ENCODE data around the gene CEMIP. TPM values are rescaled to one million over a fixed set of nuclear protein-coding genes. Genes with fewer than 3 reads are reported as not detected.

The CEMIP gene
- total RNA-seq, 2 experiments from 2014 or later: not detected

DNA sequence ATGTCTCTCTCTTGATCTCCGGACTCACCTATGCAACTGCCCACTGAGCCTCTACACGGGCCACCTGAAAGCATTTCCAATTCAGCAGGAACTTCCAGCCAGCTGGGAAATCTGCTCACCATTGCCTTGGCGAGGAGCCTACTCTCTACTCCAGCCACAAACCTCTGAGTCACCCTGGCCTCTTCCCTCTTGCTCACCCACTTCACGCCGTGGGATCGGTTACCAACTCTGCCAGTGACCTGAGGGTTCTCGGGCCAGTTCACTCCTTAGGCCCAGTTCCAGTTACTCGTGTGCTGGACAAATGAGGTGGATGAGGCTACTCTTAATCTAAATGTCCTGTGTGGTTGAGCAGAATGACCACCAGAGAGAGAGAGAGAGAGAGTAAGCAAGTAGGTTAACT lies 70.1 kb downstream of the CEMIP start:
- intact Hi-C loops (cut with micrococcal nuclease): no loop called here

GRCh38 chr15:80850941-80851451 lies 71.8 kb downstream of the CEMIP start:
- Mint-ChIP-seq H3K27ac (no peak overlapping the region), H3K9me3 (no peaks in the 10 kb centered on the region), H3K36me3 (ENCODE audit: low read depth) (no peaks in the 10 kb centered on the region), H3K4me3 (no peak overlapping the region), H3K27me3 (ENCODE audit: low read depth) (peaks cover 9% of the 10 kb centered on the region), H3K4me1 (ENCODE audit: low read depth) (peaks cover 2% of the 10 kb centered on the region)
- CTCF ChIA-PET: no interaction called here
- intact Hi-C loops (cut with micrococcal nuclease): loop anchor here (10.0 kb wide), 1 partner anchor 66 kb away; no protein-coding TSS in a partner anchor
- DNase-seq: no peak

More for the DNA sequence above, 70.1 kb downstream of the CEMIP start:
- no peak overlapping the region for H3K4me3 Mint-ChIP-seq
- no peaks in the 10 kb centered on the region for H3K4me1 Mint-ChIP-seq (ENCODE audit: low read depth)
- no peaks in the 10 kb centered on the region for H3K9me3 Mint-ChIP-seq
- H3K27ac Mint-ChIP-seq: no peak overlapping the region
- no peaks in the 10 kb centered on the region for H3K36me3 Mint-ChIP-seq (ENCODE audit: low read depth)
- CTCF ChIA-PET: interaction anchor here (0.6 kb wide), 1 partner anchor 283 kb away, joined by 3 read pairs; no protein-coding TSS in a partner anchor
- H3K27me3 Mint-ChIP-seq (ENCODE audit: low read depth): peaks cover 12% of the 10 kb centered on the region
- DNase-seq: no peak

- H3K4me1 Mint-ChIP-seq (ENCODE audit: low read depth): peaks cover 17% of the 10 kb centered on the region
- no peak overlapping the region for H3K4me3 Mint-ChIP-seq
- no peak for DNase-seq
- peaks cover 5% of the 10 kb centered on the region for H3K27me3 Mint-ChIP-seq (ENCODE audit: low read depth)
- H3K9me3 Mint-ChIP-seq: no peaks in the 10 kb centered on the region
- H3K36me3 Mint-ChIP-seq (ENCODE audit: low read depth): no peaks in the 10 kb centered on the region
- intact Hi-C loops (cut with micrococcal nuclease): loop anchor here (10.0 kb wide), 1 partner anchor 68 kb away; no protein-coding TSS in a partner anchor
- H3K27ac Mint-ChIP-seq: no peak overlapping the region
- CTCF ChIA-PET: interaction anchor here (0.7 kb wide), 1 partner anchor 75 kb away, joined by 4 read pairs; no protein-coding TSS in a partner anchor
These were observed 73.5 kb downstream of the CEMIP start for GRCh38 chr15:80852676-80853075.

- no peak overlapping the region for H3K27ac Mint-ChIP-seq
- intact Hi-C loops (cut with micrococcal nuclease): loop anchor here (10.0 kb wide), 1 partner anchor 69 kb away; no protein-coding TSS in a partner anchor
- H3K4me1 Mint-ChIP-seq (ENCODE audit: low read depth): peaks cover 22% of the 10 kb centered on the region
- DNase-seq: no peak
- H3K9me3 Mint-ChIP-seq: no peaks in the 10 kb centered on the region
- H3K27me3 Mint-ChIP-seq (ENCODE audit: low read depth): no peaks in the 10 kb centered on the region
- H3K36me3 Mint-ChIP-seq (ENCODE audit: low read depth): no peaks in the 10 kb centered on the region
- CTCF ChIA-PET: no interaction called here
- no peak overlapping the region for H3K4me3 Mint-ChIP-seq
These were observed 74.9 kb downstream of the CEMIP start for GRCh38 chr15:80854104-80854503.

DNA sequence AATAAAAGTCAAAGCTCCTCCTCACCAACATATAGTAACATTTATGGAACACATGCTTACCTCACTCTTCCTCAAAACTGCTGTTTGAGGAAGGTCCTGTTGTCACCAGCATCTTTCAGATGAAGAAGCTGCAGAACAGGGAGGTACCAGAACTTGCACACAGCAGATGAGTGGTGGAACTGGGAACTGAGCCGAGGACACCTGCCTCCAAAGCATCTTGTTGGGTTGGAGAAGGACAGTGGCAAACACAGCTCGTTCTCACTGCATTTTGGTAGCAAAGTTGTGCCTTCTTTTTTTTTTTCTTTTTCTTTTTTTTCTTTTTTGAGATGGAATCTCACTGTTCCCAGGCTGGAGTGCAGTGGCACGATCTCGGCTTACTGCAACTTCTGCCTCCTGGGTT lies 76.0 kb downstream of the CEMIP start:
- Mint-ChIP-seq H3K36me3 (ENCODE audit: low read depth) (no peaks in the 10 kb centered on the region), H3K27ac (no peak overlapping the region), H3K27me3 (ENCODE audit: low read depth) (no peaks in the 10 kb centered on the region), H3K9me3 (no peaks in the 10 kb centered on the region), H3K4me3 (no peak overlapping the region), H3K4me1 (ENCODE audit: low read depth) (peaks cover 22% of the 10 kb centered on the region)
- DNase-seq: no peak
- CTCF ChIA-PET: interaction anchor here (0.6 kb wide), 1 partner anchor 1065 kb away, joined by 3 read pairs; no protein-coding TSS in a partner anchor
- intact Hi-C loops (cut with micrococcal nuclease): loop anchor here (10.0 kb wide), 1 partner anchor 70 kb away; no protein-coding TSS in a partner anchor

DNA sequence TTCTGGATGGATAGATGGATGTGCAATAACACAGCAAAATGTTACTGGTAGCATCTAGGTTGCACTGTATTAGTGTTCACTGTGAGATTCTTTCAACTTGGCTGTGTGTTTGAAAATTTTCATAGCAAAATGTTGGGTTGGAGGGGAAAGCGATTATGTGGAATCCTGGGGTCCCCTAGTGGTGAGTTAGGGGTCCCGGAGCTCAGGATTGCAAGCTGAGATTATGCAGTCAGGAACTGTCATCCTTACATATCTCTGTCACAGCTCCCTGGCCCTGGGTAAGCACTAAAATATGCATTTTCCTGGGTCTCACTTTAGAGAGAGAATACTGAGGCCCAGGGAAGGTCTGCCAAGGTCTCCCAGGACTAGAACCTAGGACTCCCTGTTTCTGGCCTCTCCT lies 77.2 kb downstream of the CEMIP start:
- DNase-seq: peak; percentile 10
- no peaks in the 10 kb centered on the region for H3K9me3 Mint-ChIP-seq
- no peak overlapping the region for H3K4me3 Mint-ChIP-seq
- intact Hi-C loops (cut with micrococcal nuclease): loop anchor here (1.0 to 10.0 kb wide), 2 partner anchors 72 to 401 kb away; no protein-coding TSS in a partner anchor
- H3K4me1 Mint-ChIP-seq (ENCODE audit: low read depth): peaks cover 22% of the 10 kb centered on the region
- no peaks in the 10 kb centered on the region for H3K36me3 Mint-ChIP-seq (ENCODE audit: low read depth)
- CTCF ChIA-PET: interaction anchor here (0.6 to 1.2 kb wide), 4 partner anchors 51 to 79 kb away, joined by 3 read pairs; no protein-coding TSS in a partner anchor
- H3K27me3 Mint-ChIP-seq (ENCODE audit: low read depth): no peaks in the 10 kb centered on the region
- no peak overlapping the region for H3K27ac Mint-ChIP-seq

GRCh38 chr15:80856809-80857377 lies 77.7 kb downstream of the CEMIP start:
- CTCF ChIA-PET: interaction anchor here (0.6 to 1.2 kb wide), 4 partner anchors 51 to 79 kb away, joined by 3 read pairs; no protein-coding TSS in a partner anchor
- no peaks in the 10 kb centered on the region for H3K27me3 Mint-ChIP-seq (ENCODE audit: low read depth)
- H3K9me3 Mint-ChIP-seq: no peaks in the 10 kb centered on the region
- H3K36me3 Mint-ChIP-seq (ENCODE audit: low read depth): no peaks in the 10 kb centered on the region
- H3K27ac Mint-ChIP-seq: no peak overlapping the region
- H3K4me1 Mint-ChIP-seq (ENCODE audit: low read depth): peaks cover 22% of the 10 kb centered on the region
- no peak overlapping the region for H3K4me3 Mint-ChIP-seq
- DNase-seq: no peak
- intact Hi-C loops (cut with micrococcal nuclease): loop anchor here (1.0 to 10.0 kb wide), 2 partner anchors 72 to 402 kb away; no protein-coding TSS in a partner anchor

- H3K4me3 Mint-ChIP-seq: no peak overlapping the region
- H3K9me3 Mint-ChIP-seq: no peaks in the 10 kb centered on the region
- no peak overlapping the region for H3K27ac Mint-ChIP-seq
- H3K36me3 Mint-ChIP-seq (ENCODE audit: low read depth): no peaks in the 10 kb centered on the region
- no peak for DNase-seq
- peaks cover 12% of the 10 kb centered on the region for H3K4me1 Mint-ChIP-seq (ENCODE audit: low read depth)
- intact Hi-C loops (cut with micrococcal nuclease): no loop called here
- H3K27me3 Mint-ChIP-seq (ENCODE audit: low read depth): no peaks in the 10 kb centered on the region
- CTCF ChIA-PET: no interaction called here
These were observed 82.6 kb downstream of the CEMIP start for GRCh38 chr15:80861731-80862170.

- H3K27ac Mint-ChIP-seq: no peak overlapping the region
- H3K4me1 Mint-ChIP-seq (ENCODE audit: low read depth): no peaks in the 10 kb centered on the region
- DNase-seq: no peak
- intact Hi-C loops (cut with micrococcal nuclease): no loop called here
- CTCF ChIA-PET: interaction anchor here (0.6 kb wide), 1 partner anchor 120 kb away, joined by 5 read pairs; no protein-coding TSS in a partner anchor
- no peak overlapping the region for H3K4me3 Mint-ChIP-seq
- H3K36me3 Mint-ChIP-seq (ENCODE audit: low read depth): no peaks in the 10 kb centered on the region
- H3K27me3 Mint-ChIP-seq (ENCODE audit: low read depth): no peaks in the 10 kb centered on the region
- H3K9me3 Mint-ChIP-seq: no peaks in the 10 kb centered on the region
These were observed 85.5 kb downstream of the CEMIP start for GRCh38 chr15:80864666-80865065.

- intact Hi-C loops (cut with micrococcal nuclease): no loop called here
- Mint-ChIP-seq H3K4me3 (no peak overlapping the region), H3K27me3 (ENCODE audit: low read depth) (no peaks in the 10 kb centered on the region), H3K36me3 (ENCODE audit: low read depth) (no peaks in the 10 kb centered on the region), H3K4me1 (ENCODE audit: low read depth) (no peaks in the 10 kb centered on the region), H3K9me3 (no peaks in the 10 kb centered on the region), H3K27ac (no peak overlapping the region)
- CTCF ChIA-PET: no interaction called here
- no peak for DNase-seq
These were observed 87.8 kb downstream of the CEMIP start for GRCh38 chr15:80866936-80867335.

DNA sequence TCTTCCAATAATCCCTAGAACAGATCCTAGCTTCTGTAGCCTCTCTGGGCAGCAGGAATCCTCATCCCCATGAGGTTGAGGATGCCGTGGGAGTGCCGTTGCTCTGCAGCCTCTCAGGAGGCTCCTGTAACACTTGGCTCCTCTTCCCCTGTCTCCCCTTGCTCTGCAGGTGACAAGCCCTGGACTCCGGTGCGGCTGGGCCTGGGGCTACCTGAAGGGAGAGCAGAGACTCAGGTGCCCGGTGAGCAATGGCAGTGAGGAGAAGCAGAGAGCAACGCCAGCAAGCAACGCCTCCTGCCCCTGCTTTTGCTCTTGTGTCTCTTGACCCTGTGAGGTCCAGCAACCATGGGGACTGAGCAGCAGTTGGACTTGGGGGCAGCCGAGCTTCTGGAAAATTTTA lies 91.2 kb downstream of the CEMIP start:
- Mint-ChIP-seq H3K27ac (no peak overlapping the region), H3K4me1 (ENCODE audit: low read depth) (no peaks in the 10 kb centered on the region), H3K27me3 (ENCODE audit: low read depth) (no peaks in the 10 kb centered on the region), H3K4me3 (no peak overlapping the region), H3K36me3 (ENCODE audit: low read depth) (no peaks in the 10 kb centered on the region), H3K9me3 (no peaks in the 10 kb centered on the region)
- DNase-seq: no peak
- intact Hi-C loops (cut with micrococcal nuclease): no loop called here
- CTCF ChIA-PET: interaction anchor here (1.6 kb wide), 1 partner anchor 94 kb away, joined by 3 read pairs; no protein-coding TSS in a partner anchor

- CTCF ChIA-PET: interaction anchor here (1.6 kb wide), 1 partner anchor 95 kb away, joined by 3 read pairs; no protein-coding TSS in a partner anchor
- Mint-ChIP-seq H3K9me3 (no peaks in the 10 kb centered on the region), H3K4me1 (ENCODE audit: low read depth) (no peaks in the 10 kb centered on the region), H3K36me3 (ENCODE audit: low read depth) (no peaks in the 10 kb centered on the region), H3K27me3 (ENCODE audit: low read depth) (no peaks in the 10 kb centered on the region), H3K27ac (no peak overlapping the region), H3K4me3 (no peak overlapping the region)
- intact Hi-C loops (cut with micrococcal nuclease): no loop called here
- DNase-seq: no peak
These were observed 91.7 kb downstream of the CEMIP start for GRCh38 chr15:80870893-80871292.

All from activated naive CD4-positive, alpha-beta T cell treated with anti-CD3 and anti-CD28 coated beads for 36 hours (primary cell).